OCI-LY7 (cell line): ENCODE measurements around the gene ABCC4. TPM values are rescaled to one million over a fixed set of nuclear protein-coding genes. Genes with fewer than 3 reads are reported as not detected.

Experiments
- BruUV-seq: library from RNA; stranded (reverse); fragments of 400-500 nt; replicated peaks from 2 replicates; lab custom pipeline; 2021; lab: Mats Ljungman, UMichigan
- CTCF ChIA-PET: fragments of 300-600 bp; sonication (Branson Sonifier 250); formaldehyde crosslinking; loops from one replicate; lab custom pipeline; 2022; ENCODE audit warnings: antibody characterized with exemption; ENCODE audit not compliant: unreplicated experiment; lab: Charles Lee
- POLR2A ChIA-PET: fragments of 300-600 bp; sonication (Branson Sonifier 250); formaldehyde crosslinking; loops from one replicate; lab custom pipeline; 2022; ENCODE audit warnings: antibody characterized with exemption; lab: Charles Lee
- DNase-seq: peaks from one replicate; pipeline ENCODE4 v3.0.0-alpha.2; 2015; ENCODE audit warnings: low spot score
- H2AFZ ChIP-seq: fragments of 200-600 bp; sonication (generic), shearing (Covaris generic); 2 replicates; pipeline ENCODE4 v1.6.1; 2014; ENCODE audit warnings: mild to moderate bottlenecking, antibody characterized with exemption, low read length, moderate library complexity
- H3K27ac ChIP-seq: fragments of 200-600 bp; sonication (generic); 2 replicates; pipeline ENCODE4 v1.5.1; 2014; ENCODE audit warnings: mixed run types, low read depth, mild to moderate bottlenecking, moderate library complexity, low read length, inconsistent platforms; ENCODE audit not compliant: poor library complexity, severe bottlenecking
- H3K36me3 ChIP-seq: fragments of 200-600 bp; sonication (generic); 2 replicates; pipeline ENCODE4 v1.6.1; 2014; ENCODE audit warnings: mild to moderate bottlenecking, antibody characterized with exemption, low read length, moderate library complexity, mixed read lengths; ENCODE audit not compliant: insufficient read depth
- H3K4me1 ChIP-seq: fragments of 200-600 bp; sonication (generic); 2 replicates; pipeline ENCODE4 v1.5.1; 2014; ENCODE audit warnings: mild to moderate bottlenecking, low read length; ENCODE audit not compliant: insufficient read depth, poor library complexity, severe bottlenecking
- H3K4me2 ChIP-seq: fragments of 200-600 bp; sonication (generic); 2 replicates; pipeline ENCODE4 v1.6.1; 2014; ENCODE audit warnings: mild to moderate bottlenecking, low read length
- H3K4me3 ChIP-seq: fragments of 200-600 bp; sonication (generic); 2 replicates; pipeline ENCODE4 v1.5.1; 2014; ENCODE audit warnings: mild to moderate bottlenecking, low read depth, low read length; ENCODE audit not compliant: poor library complexity, severe bottlenecking
- H3K79me2 ChIP-seq: fragments of 200-600 bp; sonication (generic); 2 replicates; pipeline ENCODE4 v1.6.1; 2016; ENCODE audit warnings: low read depth, mild to moderate bottlenecking, low read length, moderate library complexity, mixed read lengths; ENCODE audit not compliant: insufficient read depth
- H3K9me2 ChIP-seq: fragments of 200-600 bp; sonication (generic); 2 replicates; pipeline ENCODE4 v1.6.1; 2016; ENCODE audit warnings: mild to moderate bottlenecking, low read length, mixed read lengths; ENCODE audit not compliant: insufficient read depth
- H3K9me3 ChIP-seq: fragments of 200-600 bp; sonication (generic); 2 replicates; pipeline ENCODE4 v1.6.1; 2014; ENCODE audit warnings: mild to moderate bottlenecking, mixed run types, low read length, mixed read lengths
- H4K20me1 ChIP-seq: fragments of 200-600 bp; sonication (generic); 2 replicates; pipeline ENCODE4 v1.6.1; 2014; ENCODE audit warnings: mild to moderate bottlenecking, antibody characterized with exemption, low read length, moderate library complexity, mixed read lengths; ENCODE audit not compliant: insufficient read depth
- CTCF ChIP-seq: fragments of 200-600 bp; sonication (generic); conservative IDR thresholded peaks from 2 replicates; pipeline ENCODE4 v1.5.1; 2014; ENCODE audit warnings: mild to moderate bottlenecking, antibody characterized with exemption, low read length, moderate library complexity, mixed read lengths
- EZH2phosphoT487 ChIP-seq: fragments of 200-600 bp; sonication (generic); IDR thresholded peaks from 2 replicates; pipeline ENCODE4 v1.6.1; 2018; ENCODE audit warnings: low read depth, borderline replicate concordance, mild to moderate bottlenecking, mixed run types, antibody characterized with exemption, low read length, moderate library complexity, mixed read lengths
- intact Hi-C: fragments of 100-400 bp; cut with micrococcal nuclease; formaldehyde crosslinking; loops from one replicate; pipeline ENCODE4 v1.10.0; 2022; ENCODE audit not compliant: unreplicated experiment
- total RNA-seq, 2 experiments: library from RNA; depleted of rRNA in 1 of 2; stranded (reverse); fragments of >200 nt in 1 of 2; shearing (Covaris generic) in 1 of 2; gene quantifications; 2 replicates each; pipeline ENCODE4 v1.2.3, GENCODE V29; 2014 to 2022

The ABCC4 gene
- total RNA-seq, 2 experiments from 2014 or later = 7.3 to 7.8 TPM

- ChIA-PET CTCF (no interaction called here), POLR2A (interaction anchor here (0.7 kb wide), 1 partner anchor 557 kb away, joined by 4 read pairs; no protein-coding TSS in a partner anchor)
- Histone ChIP-seq H3K27ac (no peak overlapping the region), H3K9me3 (no peaks in the 10 kb centered on the region), H3K9me2 (no peaks in the 10 kb centered on the region), H3K4me3 (no peak overlapping the region), H4K20me1 (no peaks in the 10 kb centered on the region), H3K4me1 (no peaks in the 10 kb centered on the region), H3K4me2 (no peak overlapping the region), H3K79me2 (no peaks in the 10 kb centered on the region), H3K36me3 (no peaks in the 10 kb centered on the region), H2AFZ (no peak overlapping the region)
- no peak for TF ChIP-seq EZH2phosphoT487
- no peak for TF ChIP-seq CTCF
- DNase-seq = no peak
- BruUV-seq = no TSS peak
- intact Hi-C loops = no loop called here
Measured at GRCh38 chr13:95133498-95133897, 167.8 kb downstream of the ABCC4 start.

- no peaks in the 10 kb centered on the region for H3K4me1 ChIP-seq
- TF ChIP-seq EZH2phosphoT487 (no peak), CTCF (no peak)
- H3K4me2 ChIP-seq = no peak overlapping the region
- no peak for DNase-seq
- POLR2A ChIA-PET = interaction anchor here (0.7 kb wide), 1 partner anchor 19 kb away, joined by 3 read pairs; no protein-coding TSS in a partner anchor
- H3K4me3 ChIP-seq = no peak overlapping the region
- no peaks in the 10 kb centered on the region for H3K9me3 ChIP-seq
- no peak overlapping the region for H2AFZ ChIP-seq
- intact Hi-C loops = no loop called here
- no peaks in the 10 kb centered on the region for H3K79me2 ChIP-seq
- no peaks in the 10 kb centered on the region for H4K20me1 ChIP-seq
- BruUV-seq = no TSS peak
- CTCF ChIA-PET = no interaction called here
- H3K27ac ChIP-seq = no peak overlapping the region
- no peaks in the 10 kb centered on the region for H3K9me2 ChIP-seq
- H3K36me3 ChIP-seq = no peaks in the 10 kb centered on the region
Measured at GRCh38 chr13:95129004-95129403, 172.2 kb downstream of the ABCC4 start.

DNA sequence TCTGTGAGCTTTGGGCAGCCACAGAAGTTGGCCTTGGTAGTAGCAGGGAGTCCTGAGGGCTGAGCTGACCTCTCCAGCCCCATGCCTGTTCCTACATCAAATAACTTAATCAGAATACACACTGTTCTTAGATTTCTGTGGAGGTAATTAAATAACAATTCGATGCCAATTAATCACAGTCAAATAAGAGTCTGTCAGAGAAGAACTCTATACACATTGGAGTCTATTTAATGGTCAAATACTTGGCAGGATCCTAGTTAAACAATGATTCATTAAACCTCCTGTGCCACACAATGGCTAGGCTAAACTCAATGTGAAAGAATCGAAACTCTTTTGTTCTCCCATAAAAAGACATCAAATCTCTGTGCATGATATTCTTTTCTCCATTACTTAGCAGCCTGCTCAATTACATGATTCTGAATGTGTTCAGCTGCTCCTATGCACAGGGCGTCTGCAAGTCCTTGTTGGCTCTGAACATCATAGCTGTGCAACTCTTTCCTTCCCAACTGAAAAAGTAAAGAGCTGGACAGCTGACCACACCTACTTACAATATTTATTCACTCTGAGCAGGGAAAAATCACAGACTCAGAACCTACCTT is 173.1 kb downstream of the ABCC4 start:
- H3K36me3 ChIP-seq = no peaks in the 10 kb centered on the region
- POLR2A ChIA-PET = no interaction called here
- no peaks in the 10 kb centered on the region for H4K20me1 ChIP-seq
- no peak overlapping the region for H3K4me3 ChIP-seq
- no peak overlapping the region for H3K27ac ChIP-seq
- H3K79me2 ChIP-seq = no peaks in the 10 kb centered on the region
- no peak for DNase-seq
- BruUV-seq = no TSS peak
- no peaks in the 10 kb centered on the region for H3K9me2 ChIP-seq
- intact Hi-C loops = no loop called here
- H3K4me1 ChIP-seq = no peaks in the 10 kb centered on the region
- no peaks in the 10 kb centered on the region for H3K9me3 ChIP-seq
- no peak for TF ChIP-seq CTCF
- no peak for TF ChIP-seq EZH2phosphoT487
- H3K4me2 ChIP-seq = no peak overlapping the region
- CTCF ChIA-PET = no interaction called here
- H2AFZ ChIP-seq = no peak overlapping the region
